Stimulated activated effector memory CD8-positive, alpha-beta T cell treated with anti-CD3 and anti-CD28 coated beads, Interleukin-12 subunit alpha, Interleukin-12 subunit beta, amount 100 ng/mL, for 72 hours (primary cell): Measurements from ENCODE around the gene LRRN4CL.
"Not testable (repeated sequence)": the region's sequence is repeated elsewhere in the genome, so short reads cannot be mapped to it uniquely, and the experiment has no call there.

Experiments used
- ATAC-seq: fragments of 150-1000 bp; cut with Tn5 transposase; 2 replicates; pipeline ENCODE4 v1.10.0; 2021
- DNase-seq, 2 donors: peaks; one replicate each; pipeline ENCODE4 v3.0.0; 2021 to 2022; ENCODE audit warnings: low spot score in 2 of 2
- H3K27ac Mint-ChIP-seq: one replicate; pipeline ENCODE4 v1.8.0; 2022; ENCODE audit warnings: mild to moderate bottlenecking, mixed read lengths
- H3K36me3 Mint-ChIP-seq: one replicate; pipeline ENCODE4 v1.8.0; 2022; ENCODE audit warnings: mild to moderate bottlenecking, mixed read lengths
- H3K4me1 Mint-ChIP-seq: one replicate; pipeline ENCODE4 v1.8.0; 2022; ENCODE audit warnings: mixed read lengths
- H3K4me3 Mint-ChIP-seq: one replicate; pipeline ENCODE4 v1.8.0; 2022; ENCODE audit warnings: mild to moderate bottlenecking, mixed read lengths
- H3K9me3 Mint-ChIP-seq: one replicate; pipeline ENCODE4 v1.8.0; 2022; ENCODE audit warnings: mixed read lengths

The LRRN4CL gene

DNA sequence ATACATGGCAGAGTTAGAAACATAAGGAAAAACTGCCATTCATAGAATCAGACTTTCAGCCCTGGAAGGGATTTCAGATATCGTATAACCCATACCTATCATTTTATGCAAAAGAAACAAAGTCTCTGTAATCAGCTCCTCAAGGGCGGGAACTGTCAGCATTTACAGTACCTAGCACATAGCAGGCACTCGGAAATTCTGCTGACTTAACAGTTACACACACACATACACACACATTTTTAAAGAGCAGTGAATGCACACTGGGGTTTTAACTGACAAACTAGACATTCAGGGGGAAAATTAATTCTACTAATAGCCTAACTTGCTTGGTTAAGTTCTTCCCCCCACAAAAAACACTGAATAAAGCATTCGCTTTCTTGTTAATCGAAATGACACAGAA lies 26.9 kb upstream of the LRRN4CL start:
- DNase-seq (no peak), ATAC-seq (no peak)
- Mint-ChIP-seq H3K4me1 (peaks cover 50% of the 10 kb centered on the region), H3K27ac (peak overlapping the region; percentile 89), H3K36me3 (peaks cover 100% of the 10 kb centered on the region), H3K9me3 (no peaks in the 10 kb centered on the region), H3K4me3 (no peak overlapping the region)

DNA sequence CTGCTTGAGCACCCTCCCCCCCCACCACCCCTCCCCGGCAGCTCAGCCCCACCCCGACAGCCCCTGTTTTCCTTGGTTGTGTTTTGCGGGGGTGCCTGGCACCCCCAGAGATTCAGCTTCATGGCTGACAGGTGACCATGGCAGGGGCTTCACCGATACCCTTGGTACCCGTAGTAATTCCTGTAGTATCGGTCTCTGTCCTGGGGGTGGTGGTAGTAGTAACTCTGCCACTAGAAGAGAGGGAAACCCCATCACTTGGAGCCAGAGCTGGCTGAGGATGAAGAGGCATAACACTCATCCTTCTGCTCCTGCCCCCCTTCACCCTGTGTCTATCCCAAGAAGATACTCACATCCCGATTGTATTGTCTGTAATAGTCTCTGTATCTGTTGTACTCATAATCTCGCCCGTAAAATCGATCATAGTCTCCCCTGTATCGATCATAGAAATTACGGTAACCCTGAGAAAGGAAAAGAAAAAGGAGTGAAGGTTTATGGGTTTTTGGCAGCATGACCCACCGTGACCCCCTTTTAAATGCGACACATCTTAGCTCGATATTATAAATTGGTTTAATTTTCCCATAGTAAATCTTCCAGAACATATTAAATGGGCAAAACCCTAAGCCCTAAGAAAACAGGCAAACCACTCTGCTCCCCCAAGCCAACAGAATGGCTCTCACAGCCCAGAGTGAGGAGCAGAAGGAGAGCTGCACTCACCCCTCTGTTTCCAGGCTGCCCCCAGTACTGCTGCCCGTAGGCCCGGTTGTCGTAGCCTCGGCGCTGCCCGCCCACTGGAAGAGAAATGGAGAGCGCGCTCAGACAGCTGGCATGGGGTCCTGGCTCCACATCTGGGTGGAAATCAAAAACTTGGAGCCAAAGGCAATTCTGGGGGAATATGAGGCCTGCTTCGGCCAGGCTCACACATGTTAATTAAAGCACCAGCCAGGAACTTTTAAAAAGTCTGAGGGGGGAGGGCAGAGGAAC lies 26.1 kb upstream of the LRRN4CL start:
- no peaks in the 10 kb centered on the region for H3K9me3 Mint-ChIP-seq
- no peak overlapping the region for H3K4me3 Mint-ChIP-seq
- peak overlapping the region; percentile 89 for H3K27ac Mint-ChIP-seq
- H3K36me3 Mint-ChIP-seq: peaks cover 100% of the 10 kb centered on the region
- H3K4me1 Mint-ChIP-seq: peaks cover 53% of the 10 kb centered on the region
- ATAC-seq: no peak
- DNase-seq: no peak

DNA sequence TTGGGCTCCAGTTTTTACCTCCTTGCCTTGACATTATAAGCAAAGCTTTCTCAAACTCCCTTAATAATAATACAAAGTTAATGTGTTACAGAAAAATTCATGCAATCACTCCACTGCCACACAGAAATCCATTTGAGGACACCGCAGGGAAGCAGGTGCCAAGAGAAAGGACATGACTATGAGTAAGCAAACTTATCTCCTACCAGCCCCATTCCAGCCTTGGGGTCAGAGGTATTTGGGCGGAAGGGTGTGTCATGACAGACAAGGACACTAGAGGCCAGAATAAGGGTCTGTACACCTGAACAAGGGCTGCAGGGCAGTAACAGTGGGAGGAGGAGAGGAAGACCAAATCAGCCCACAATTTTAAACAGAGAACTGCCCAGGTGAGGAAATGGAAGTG lies 24.0 kb upstream of the LRRN4CL start:
- H3K36me3 Mint-ChIP-seq: peaks cover 98% of the 10 kb centered on the region
- H3K4me1 Mint-ChIP-seq: peaks cover 61% of the 10 kb centered on the region
- no peak for ATAC-seq
- DNase-seq: no peak
- H3K4me3 Mint-ChIP-seq: peak overlapping the region; percentile 44
- no peaks in the 10 kb centered on the region for H3K9me3 Mint-ChIP-seq
- H3K27ac Mint-ChIP-seq: peak overlapping the region; percentile 89

DNA sequence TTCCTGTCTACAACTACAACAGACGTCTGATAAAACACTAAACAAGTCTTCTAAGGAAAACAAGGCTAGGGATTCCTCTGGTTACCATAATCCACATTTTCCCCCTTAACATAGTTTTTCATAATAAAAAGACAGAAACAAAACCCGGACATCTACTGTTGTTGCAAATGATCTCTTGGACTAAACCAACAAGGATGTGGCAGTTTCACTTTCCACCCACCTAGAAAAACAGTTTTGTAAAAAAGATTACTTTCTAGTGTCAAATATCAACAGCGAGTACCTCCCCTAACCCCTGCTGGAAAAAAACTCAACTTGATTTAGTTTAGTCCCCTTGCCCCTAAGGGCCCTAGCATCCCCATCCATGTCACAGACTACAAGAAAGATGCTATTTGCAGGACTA lies 23.5 kb upstream of the LRRN4CL start:
- H3K4me3 Mint-ChIP-seq: peak overlapping the region; percentile 44
- no peaks in the 10 kb centered on the region for H3K9me3 Mint-ChIP-seq
- peaks cover 93% of the 10 kb centered on the region for H3K36me3 Mint-ChIP-seq
- H3K4me1 Mint-ChIP-seq: peaks cover 62% of the 10 kb centered on the region
- H3K27ac Mint-ChIP-seq: peak overlapping the region; percentile 89
- DNase-seq (no peak), ATAC-seq (no peak)

DNA sequence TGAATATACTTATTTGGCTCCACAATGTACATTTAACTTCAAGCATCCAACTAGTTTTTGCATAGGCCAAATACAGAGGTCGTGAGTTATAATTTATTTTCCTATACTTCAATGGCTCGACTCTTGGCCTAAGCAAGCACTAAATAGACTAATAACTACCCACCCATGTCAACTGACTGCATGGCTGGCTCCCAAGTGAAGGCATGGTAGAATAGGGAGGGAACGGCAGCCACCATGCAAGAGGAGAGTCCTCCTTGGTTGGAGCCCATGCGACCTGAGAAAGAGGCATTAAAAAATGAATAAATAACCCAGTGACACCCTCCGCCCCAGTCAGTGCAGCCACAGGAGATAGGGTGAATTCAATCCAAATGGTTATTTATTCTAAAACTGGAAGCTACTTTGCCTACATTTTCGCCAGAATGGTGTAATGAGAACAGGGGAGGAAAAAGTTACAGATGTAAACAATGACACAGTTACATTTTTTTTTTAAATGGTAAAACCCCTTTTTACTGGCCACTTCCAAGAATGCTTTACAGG lies 23.0 kb upstream of the LRRN4CL start:
- peaks cover 64% of the 10 kb centered on the region for H3K4me1 Mint-ChIP-seq
- H3K4me3 Mint-ChIP-seq: peak overlapping the region; percentile 44
- ATAC-seq: no peak
- H3K36me3 Mint-ChIP-seq: peaks cover 90% of the 10 kb centered on the region
- no peaks in the 10 kb centered on the region for H3K9me3 Mint-ChIP-seq
- H3K27ac Mint-ChIP-seq: peak overlapping the region; percentile 89
- DNase-seq: no peak

DNA sequence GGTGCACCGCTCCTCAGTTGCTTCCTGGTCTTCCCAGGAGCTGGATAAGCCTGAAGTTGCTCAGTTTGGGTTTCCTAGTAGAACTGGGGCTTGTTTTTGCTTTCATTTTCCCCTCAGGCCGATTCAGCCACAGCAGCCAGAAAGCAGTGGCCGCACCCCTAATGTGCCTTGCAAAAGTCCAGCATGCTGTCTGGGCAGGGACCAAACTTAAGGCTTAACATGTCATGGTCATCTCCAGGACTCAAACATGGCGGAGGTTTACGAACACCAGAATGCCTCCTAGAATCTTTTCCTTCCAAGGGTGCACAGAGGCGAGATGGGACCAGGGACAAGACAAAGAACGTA lies 20.6 kb upstream of the LRRN4CL start:
- peaks cover 84% of the 10 kb centered on the region for H3K36me3 Mint-ChIP-seq
- H3K4me1 Mint-ChIP-seq: peaks cover 74% of the 10 kb centered on the region
- H3K9me3 Mint-ChIP-seq: no peaks in the 10 kb centered on the region
- H3K27ac Mint-ChIP-seq: peak overlapping the region; percentile 97
- peak overlapping the region; percentile 88 for H3K4me3 Mint-ChIP-seq
- no peak for ATAC-seq
- peak in 1 of 2 donors; percentile 72 for DNase-seq

DNA sequence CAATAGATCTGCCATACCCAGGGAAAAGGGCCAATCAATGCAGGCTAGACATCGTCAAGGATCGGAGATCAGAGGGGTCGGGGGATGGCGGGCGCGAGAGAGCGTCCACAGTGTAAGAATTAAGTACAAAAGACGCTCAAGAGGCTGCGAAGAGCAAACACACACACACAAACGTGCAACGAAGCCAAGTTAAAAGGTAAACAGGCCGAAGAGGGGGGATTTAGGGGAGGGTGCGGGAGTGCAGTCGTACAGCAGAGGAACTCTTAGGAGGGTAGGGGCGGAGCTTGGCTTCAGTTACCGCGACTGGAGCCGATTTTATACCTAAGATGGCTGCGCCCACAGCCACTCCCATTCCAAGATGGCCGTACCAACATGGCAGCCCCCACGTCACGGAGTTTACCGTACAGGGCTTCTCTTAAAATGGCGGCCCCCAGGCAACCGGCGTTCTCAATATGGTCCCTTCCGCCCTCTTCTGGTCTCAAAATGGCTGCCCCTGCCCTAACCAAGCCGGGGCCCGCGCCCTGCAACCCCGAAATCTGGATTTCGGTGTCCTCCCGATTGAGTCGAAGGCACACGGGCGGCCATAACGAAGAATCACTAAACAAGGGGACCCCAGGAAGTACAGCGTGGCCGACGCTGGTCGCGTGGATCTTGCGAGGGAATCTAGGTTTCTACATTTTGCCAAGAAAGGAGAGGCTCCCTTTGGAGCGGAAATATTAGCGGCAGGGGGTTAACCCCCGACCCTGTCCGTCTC lies 20.1 kb upstream of the LRRN4CL start:
- peak overlapping the region; percentile 97 for H3K27ac Mint-ChIP-seq
- peak overlapping the region; percentile 88 for H3K4me3 Mint-ChIP-seq
- no peaks in the 10 kb centered on the region for H3K9me3 Mint-ChIP-seq
- ATAC-seq (peak; percentile 87), DNase-seq (peak; percentile 76 to 95)
- peaks cover 73% of the 10 kb centered on the region for H3K4me1 Mint-ChIP-seq
- peaks cover 82% of the 10 kb centered on the region for H3K36me3 Mint-ChIP-seq

DNA sequence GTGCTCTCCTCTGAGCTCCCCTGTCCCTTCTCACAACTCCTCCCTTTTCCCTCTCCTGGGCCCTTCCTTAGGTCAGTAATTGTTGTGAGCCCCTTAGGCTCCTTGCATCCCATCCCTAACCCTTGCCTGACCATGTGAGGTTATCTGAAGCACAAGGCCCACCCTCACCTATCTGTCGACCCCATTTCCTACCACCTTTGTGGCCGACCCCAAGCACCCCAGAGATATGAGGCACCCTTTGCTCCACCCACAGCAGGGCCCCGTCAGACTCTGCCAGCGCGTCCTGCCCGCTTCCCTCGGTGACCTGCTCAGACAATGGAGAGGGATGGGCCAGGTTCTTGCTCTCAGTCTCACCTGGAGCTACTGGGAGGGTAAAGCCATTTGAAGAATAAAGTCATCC lies 19.5 kb upstream of the LRRN4CL start:
- Mint-ChIP-seq H3K36me3 (peaks cover 79% of the 10 kb centered on the region), H3K4me1 (peaks cover 68% of the 10 kb centered on the region), H3K9me3 (no peaks in the 10 kb centered on the region), H3K4me3 (peak overlapping the region; percentile 88), H3K27ac (peak overlapping the region; percentile 97)
- DNase-seq (peak in 1 of 2 donors; percentile 30), ATAC-seq (peak; percentile 48)

DNA sequence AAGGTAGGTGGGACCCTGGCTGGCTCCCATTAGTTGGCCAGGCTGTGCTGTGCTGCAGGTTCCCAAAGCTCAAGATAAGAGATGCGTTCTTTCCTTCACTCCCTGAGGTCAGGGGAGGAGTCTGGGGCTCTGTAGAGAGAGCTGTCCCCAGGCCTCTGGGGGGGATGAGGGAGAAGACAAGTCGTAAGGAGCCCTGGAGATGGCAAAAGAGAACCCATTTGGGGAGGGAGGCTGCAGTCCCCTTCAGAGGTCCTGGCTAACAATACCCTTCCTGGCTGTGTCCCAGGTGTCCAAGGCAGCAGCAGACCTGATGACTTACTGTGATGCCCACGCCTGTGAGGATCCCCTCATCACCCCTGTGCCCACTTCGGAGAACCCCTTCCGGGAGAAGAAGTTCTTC lies 19.1 kb upstream of the LRRN4CL start:
- no peak for DNase-seq
- peak overlapping the region; percentile 97 for H3K27ac Mint-ChIP-seq
- H3K9me3 Mint-ChIP-seq: no peaks in the 10 kb centered on the region
- no peak for ATAC-seq
- H3K4me3 Mint-ChIP-seq: peak overlapping the region; percentile 88
- peaks cover 75% of the 10 kb centered on the region for H3K36me3 Mint-ChIP-seq
- H3K4me1 Mint-ChIP-seq: peaks cover 64% of the 10 kb centered on the region

DNA sequence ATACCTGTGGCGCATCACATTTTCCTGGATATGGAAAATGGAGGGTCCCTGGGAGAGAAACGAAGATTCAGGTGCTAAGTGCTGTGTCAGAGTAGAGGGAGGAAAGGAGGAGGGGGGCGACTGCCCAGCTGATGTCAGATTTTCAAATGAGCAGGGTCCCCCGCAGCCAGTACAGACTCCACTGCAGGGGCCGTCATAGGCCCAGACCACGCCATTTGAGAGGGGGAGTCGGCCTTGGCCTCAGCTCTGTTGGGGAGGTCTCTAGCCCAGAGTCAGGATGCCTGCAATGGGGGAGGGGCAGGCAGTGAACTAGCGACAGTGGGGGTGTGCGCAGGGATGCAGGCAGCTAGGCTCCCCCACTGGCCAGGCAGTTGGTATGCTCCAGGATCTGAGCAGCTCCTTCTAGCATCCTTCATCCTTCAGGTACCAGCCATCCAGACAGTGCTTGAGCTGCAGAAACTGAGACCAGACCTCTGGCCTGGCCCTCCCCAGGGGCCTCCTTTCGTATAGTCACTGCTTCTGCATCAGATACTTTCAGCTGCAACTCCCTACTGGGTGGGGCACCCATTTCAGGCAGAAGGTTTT lies 18.0 kb upstream of the LRRN4CL start, which contains the start of the genes BSCL2 and GNG3:
Gene BSCL2, minus strand, starts transcription at position 148 of the 585 bp plus-strand sequence. CDS start 229 bp downstream, outside the sequence.
Gene GNG3, plus strand, starts transcription at position 400 of the 585 bp plus-strand sequence. CDS start 620 bp downstream, outside the sequence.
- Mint-ChIP-seq H3K4me3 (peak within 1 kb of the TSS; percentile 88), H3K27ac (peak within 1 kb of the TSS; percentile 97), H3K9me3 (no peaks in the 10 kb centered on the region), H3K36me3 (peaks cover 70% of the 10 kb centered on the region), H3K4me1 (peaks cover 58% of the 10 kb centered on the region)
- DNase-seq: no peak
- ATAC-seq: no peak

DNA sequence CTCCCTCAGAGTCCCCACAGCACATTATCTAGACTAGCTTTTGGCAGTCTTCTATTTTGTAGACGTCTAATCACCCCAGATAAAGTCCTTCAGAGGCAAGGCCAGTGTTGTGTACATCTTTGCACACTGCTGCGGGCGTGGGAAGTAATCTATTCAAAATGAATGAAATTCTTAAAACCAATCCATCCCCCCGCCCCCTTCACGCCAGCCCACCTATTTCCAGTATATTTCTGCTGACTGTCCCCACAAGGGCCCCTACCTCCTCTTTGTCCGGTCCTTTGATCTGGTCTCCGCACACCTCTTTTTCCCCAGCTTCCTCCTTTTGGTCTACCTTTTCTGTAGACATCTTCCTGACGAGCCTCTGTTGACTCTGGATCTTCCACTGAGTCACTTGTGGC lies 17.5 kb upstream of the LRRN4CL start:
- Mint-ChIP-seq H3K4me3 (peak overlapping the region; percentile 88), H3K9me3 (no peaks in the 10 kb centered on the region), H3K36me3 (peaks cover 70% of the 10 kb centered on the region), H3K27ac (peak overlapping the region; percentile 97), H3K4me1 (peaks cover 58% of the 10 kb centered on the region)
- DNase-seq: no peak
- ATAC-seq: no peak

DNA sequence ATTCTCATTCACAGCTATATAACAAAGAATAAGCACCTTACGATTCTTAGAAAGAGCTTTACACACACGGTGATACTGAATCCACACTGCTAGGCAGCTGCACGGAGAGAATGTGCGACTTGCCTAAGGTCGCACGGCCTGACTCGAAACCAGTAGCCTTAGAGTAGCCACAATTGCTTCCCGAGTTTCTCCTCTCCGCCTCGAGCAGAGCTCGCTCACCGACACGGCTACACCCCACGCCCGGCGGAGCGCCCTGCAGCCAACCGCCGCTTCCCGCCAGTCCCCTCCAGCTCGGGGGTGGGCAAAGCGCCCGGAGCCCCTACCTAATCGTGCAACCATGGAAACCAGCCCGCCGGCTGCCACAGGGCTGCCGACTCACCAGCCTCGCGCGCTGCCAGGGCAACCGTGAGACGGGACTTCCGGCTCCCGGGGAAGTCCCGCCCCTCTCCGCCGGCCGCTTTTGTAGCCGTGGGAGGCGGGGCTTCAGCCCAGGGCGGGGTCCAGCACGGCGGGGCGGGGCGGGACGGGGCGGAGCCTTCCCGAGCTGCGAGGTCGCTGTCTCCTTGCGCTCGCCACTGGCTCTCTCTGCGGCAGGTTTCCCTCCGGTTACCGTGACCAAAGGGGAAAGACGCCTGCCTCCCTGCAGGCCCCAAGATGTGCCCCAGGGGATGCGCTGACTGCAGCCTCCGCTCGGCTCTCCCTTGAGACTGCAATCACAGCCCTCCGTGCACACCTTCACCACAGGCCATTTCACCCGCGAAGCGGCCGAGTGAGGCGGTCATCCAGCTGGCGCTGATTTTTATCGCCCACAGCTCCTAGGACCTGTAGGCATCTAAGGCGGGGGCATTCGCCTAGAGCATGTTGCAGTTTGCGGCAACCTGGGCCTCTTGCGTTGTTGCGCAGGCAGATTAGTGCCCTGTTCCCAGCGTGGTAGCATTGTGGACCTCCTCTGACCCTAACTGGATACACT lies 16.8 kb upstream of the LRRN4CL start:
- Mint-ChIP-seq H3K9me3 (no peaks in the 10 kb centered on the region), H3K4me1 (peaks cover 58% of the 10 kb centered on the region), H3K36me3 (peaks cover 70% of the 10 kb centered on the region), H3K4me3 (peak overlapping the region; percentile 88), H3K27ac (peak overlapping the region; percentile 97)
- DNase-seq: peak; percentile 92 to 94
- ATAC-seq: peak; percentile 78

DNA sequence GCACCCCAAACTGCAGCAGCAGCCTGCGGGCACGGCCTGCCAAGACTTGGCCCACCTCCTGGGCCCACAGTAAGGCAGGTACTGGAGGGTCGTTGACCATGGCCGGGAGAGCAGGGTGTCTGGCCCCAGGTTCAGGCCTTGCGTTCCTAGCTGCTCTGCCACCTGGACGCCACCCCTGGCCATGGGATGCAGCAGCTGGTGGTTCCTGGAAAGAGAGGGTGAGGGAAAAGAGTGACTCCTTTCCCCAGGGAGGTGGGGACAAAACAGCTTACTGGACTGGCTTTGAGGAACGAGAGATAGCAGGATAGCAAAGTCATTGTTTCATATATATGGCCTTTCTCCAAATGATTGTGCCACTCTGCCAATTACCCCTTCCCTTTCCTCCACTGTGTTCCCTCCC lies 16.1 kb upstream of the LRRN4CL start:
- DNase-seq: no peak
- H3K4me3 Mint-ChIP-seq: peak overlapping the region; percentile 88
- no peak for ATAC-seq
- H3K36me3 Mint-ChIP-seq: peaks cover 69% of the 10 kb centered on the region
- H3K27ac Mint-ChIP-seq: peak overlapping the region; percentile 87
- H3K4me1 Mint-ChIP-seq: peaks cover 55% of the 10 kb centered on the region
- H3K9me3 Mint-ChIP-seq: no peaks in the 10 kb centered on the region

DNA sequence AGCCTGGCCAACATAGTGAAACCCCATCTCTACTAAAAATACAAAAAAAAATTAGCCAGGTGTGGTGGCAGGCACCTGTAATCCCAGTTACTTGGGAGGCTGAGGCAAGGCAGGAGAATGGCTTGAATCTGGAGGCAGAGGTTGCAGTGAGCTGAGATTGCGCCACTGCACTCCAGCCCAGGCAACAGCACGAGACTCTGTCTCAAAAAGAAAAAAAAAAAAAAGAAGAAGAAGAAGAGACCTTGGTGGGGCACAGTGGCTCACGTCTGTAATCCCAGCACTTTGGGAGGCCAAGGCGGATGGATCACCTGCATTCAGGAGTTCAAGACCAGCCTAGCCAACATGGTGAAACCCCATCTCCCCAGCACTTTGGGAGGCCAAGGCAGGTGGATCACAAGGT lies 14.6 kb upstream of the LRRN4CL start:
- not testable (repeated sequence) for DNase-seq, H3K27ac Mint-ChIP-seq, ATAC-seq, H3K4me3 Mint-ChIP-seq, H3K9me3 Mint-ChIP-seq
- Mint-ChIP-seq H3K36me3 (peaks cover 58% of the 10 kb centered on the region), H3K4me1 (peaks cover 40% of the 10 kb centered on the region)
